Right lobe of liver (tissue), 6 donors: Measurements from ENCODE around the gene CHPT1. TPM values are rescaled to one million over a fixed set of nuclear protein-coding genes. Genes with fewer than 3 reads are reported as not detected.

Experiments
- ATAC-seq, 4 donors: fragments of 200-7000 bp; cut with Tn5 transposase; one replicate each; pipeline ENCODE4 v1.9.1; 2020; ENCODE audit warnings: mild to moderate bottlenecking in 4 of 4, moderate library complexity in 4 of 4
- DNase-seq, 3 donors: peaks; one replicate each; pipeline ENCODE4 v3.0.0-alpha.2; 2020
- H3K27ac ChIP-seq, 3 donors: fragments of 200-600 bp; one replicate each; pipeline ENCODE4 v1.8.0; 2022
- H3K27me3 ChIP-seq, 2 donors: fragments of 200-600 bp; one replicate each; pipeline ENCODE4 v1.8.0; 2022
- H3K36me3 ChIP-seq, 4 donors: fragments of 200-600 bp; sonication (generic) in 1 of 4; one replicate each; pipeline versions ENCODE4 v1.5.1 to v1.8.0; 2017 to 2022; ENCODE audit warnings: control low read depth in 1 of 4
- H3K4me1 ChIP-seq, 4 donors: fragments of 200-600 bp; sonication (generic) in 1 of 4; one replicate each; pipeline versions ENCODE4 v1.5.1 to v1.8.0; 2017 to 2022; ENCODE audit warnings: control low read depth in 1 of 4
- H3K4me3 ChIP-seq, 3 donors: fragments of 200-600 bp; one replicate each; pipeline ENCODE4 v1.8.0; 2022
- H3K9me3 ChIP-seq, 4 donors: fragments of 200-600 bp; sonication (generic) in 1 of 4; one replicate each; pipeline versions ENCODE4 v1.5.1 to v1.8.0; 2017 to 2022; ENCODE audit warnings: control low read depth in 1 of 4
- CTCF ChIP-seq, 4 donors: fragments of 200-600 bp in 3 of 4; fragments of 450-650 bp in 1 of 4; IDR thresholded peaks; one replicate each; pipeline versions ENCODE4 v1.5.1 to v1.8.0; 2016 to 2022; ENCODE audit warnings: antibody characterized with exemption in 4 of 4, mild to moderate bottlenecking in 2 of 4
- POLR2A ChIP-seq: fragments of 450-650 bp; IDR thresholded peaks from one replicate; pipeline ENCODE4 v1.6.1; 2017; ENCODE audit warnings: antibody characterized with exemption, mild to moderate bottlenecking
- whole genome bisulfite sequencing: methylation state at CpG from one replicate; pipeline ENCODE4 v1.1.6; 2018; ENCODE audit warnings: low coverage, low lambda C conversion rate; ENCODE audit not compliant: insufficient coverage; ENCODE audit errors: missing lambda C conversion rate; 5-methylcytosine and 5-hydroxymethylcytosine counted together
- intact Hi-C, 2 donors: fragments of 100-400 bp; cut with DNase I; formaldehyde crosslinking; loops; one replicate each; pipeline versions ENCODE4 v1.11.2 to v1.14.1; 2022
- total RNA-seq, 6 experiments: library from RNA; depleted of rRNA in 2 of 6; stranded (reverse); fragments of >200 nt in 2 of 6; fragmentation: NEBNext Ultra II Directional in 3 of 6; extraction: Animal tissue kit (Norgen Biotek cat#: 25700) in 3 of 6; gene quantifications; one replicate each; pipeline versions ENCODE4 v1.1.0 to v1.2.4, GENCODE V29; 2016 to 2023
- donor health status: DM: no; HTN: yes; CAD: no.
- donor health status: DM: no; HTN: no; CAD: no.
- donor health status: DM: no; HTN: no; CAD: no.
- donor health status: DM: no; HTN: yes; CAD: no.
- donor health status: DM: no; HTN: yes; CAD: no.

The CHPT1 gene
- total RNA-seq, 6 experiments from 2014 or later, result 52.3 to 110 (median 75.8) TPM

- peaks cover 0 to 41% (median 16%) of the 10 kb centered on the region in 4 donors for H3K4me1 ChIP-seq
- H3K4me3 ChIP-seq, result no peak overlapping the region
- H3K9me3 ChIP-seq, result no peaks in the 10 kb centered on the region
- no peaks in the 10 kb centered on the region for H3K36me3 ChIP-seq
- intact Hi-C loops, result no loop called here
- H3K27me3 ChIP-seq, result no peaks in the 10 kb centered on the region
- ATAC-seq, result no peak
- TF ChIP-seq POLR2A, result no peak
- TF ChIP-seq CTCF (IDR thresholded peaks at IDR 0.05), result no peak
- H3K27ac ChIP-seq, result no peak overlapping the region
- 100% methylated on average over 2 of the region's 2 CpGs for WGBS
- no peak for DNase-seq
Observed at GRCh38 chr12:101694986-101695385, 2.5 kb upstream of the CHPT1 start.

GRCh38 chr12:101695706-101696105 is 1.7 kb upstream of the CHPT1 start:
- ATAC-seq (peak in 1 of 4 donors; percentile 6), DNase-seq (no peak)
- H3K36me3 ChIP-seq, result no peaks in the 10 kb centered on the region
- TF ChIP-seq POLR2A (no peak), CTCF (IDR thresholded peaks at IDR 0.05) (no peak)
- H3K27ac ChIP-seq, result peak overlapping the region in 1 of 3 donors; percentile 94
- 86% methylated on average over 1 of the region's 1 CpG for WGBS
- intact Hi-C loops, result no loop called here
- no peaks in the 10 kb centered on the region for H3K27me3 ChIP-seq
- H3K4me1 ChIP-seq, result peaks cover 0 to 43% (median 13%) of the 10 kb centered on the region in 4 donors
- no peak overlapping the region for H3K4me3 ChIP-seq
- H3K9me3 ChIP-seq, result no peaks in the 10 kb centered on the region

- peak; percentile 64 to 78 (median 74) for ATAC-seq
- Histone ChIP-seq H3K4me1 (peaks cover 0 to 43% (median 11%) of the 10 kb centered on the region in 4 donors), H3K27me3 (no peaks in the 10 kb centered on the region), H3K4me3 (peak overlapping the region; percentile 79 to 87 (median 84)), H3K27ac (peak overlapping the region; percentile 91 to 94 (median 94)), H3K36me3 (no peaks in the 10 kb centered on the region), H3K9me3 (no peaks in the 10 kb centered on the region)
- intact Hi-C loops, result no loop called here
- no peak for TF ChIP-seq CTCF (IDR thresholded peaks at IDR 0.05)
- no peak for TF ChIP-seq POLR2A
- peak; percentile 77 to 91 (median 89) for DNase-seq
- 25% methylated on average over 14 of the region's 18 CpGs for WGBS
Observed at GRCh38 chr12:101696251-101697196, 916 bp upstream of the CHPT1 start.

GRCh38 chr12:101697930-101698799 is 725 bp downstream of the CHPT1 start:
- H3K27ac ChIP-seq, result peak overlapping the region; percentile 91 to 94 (median 94)
- TF ChIP-seq CTCF (IDR thresholded peaks at IDR 0.05) (no peak), POLR2A (peak; percentile 53)
- WGBS, result 0% methylated on average over 9 of the region's 67 CpGs

More at GRCh38 chr12:101697930-101698799, 725 bp downstream of the CHPT1 start:
- peaks cover 0 to 48% (median 6%) of the 10 kb centered on the region in 4 donors for H3K4me1 ChIP-seq
- DNase-seq (peak; percentile 80 to 91 (median 89)), ATAC-seq (peak; percentile 61 to 75 (median 68))
- no peaks in the 10 kb centered on the region for H3K27me3 ChIP-seq
- H3K36me3 ChIP-seq, result no peaks in the 10 kb centered on the region
- peak overlapping the region; percentile 79 to 87 (median 84) for H3K4me3 ChIP-seq
- intact Hi-C loops, result no loop called here
- H3K9me3 ChIP-seq, result no peaks in the 10 kb centered on the region
